HL-60 (cell line): ENCODE data around the gene OMD.

Experiments
- DNase-seq, 2 experiments: peaks; one replicate each; pipeline ENCODE4 v3.0.0-alpha.2; 2010 to 2020; ENCODE audit warnings: low read depth in 1 of 2, low spot score in 1 of 2
- H3K27ac ChIP-seq: fragments of 250-450 bp; sonication (Bioruptor Pico); replicated peaks from 2 replicates; pipeline ENCODE4 v1.5.1; 2020; ENCODE audit warnings: mild to moderate bottlenecking, moderate library complexity
- H3K27me3 ChIP-seq: fragments of 250-450 bp; sonication (Bioruptor Pico); 2 replicates; pipeline ENCODE4 v1.5.1; 2021; ENCODE audit warnings: mild to moderate bottlenecking, moderate library complexity; ENCODE audit not compliant: insufficient read depth, poor library complexity, severe bottlenecking
- H3K4me3 ChIP-seq: replicated peaks from 2 replicates; pipeline ENCODE4 v1.5.1; 2011; ENCODE audit warnings: mild to moderate bottlenecking, control low read depth, low read length; ENCODE audit not compliant: insufficient read depth
- CTCF ChIP-seq: IDR thresholded peaks from one replicate; pipeline ENCODE4 v1.5.1; 2011; ENCODE audit warnings: low read length, control low read depth, inconsistent platforms; ENCODE audit not compliant: insufficient read depth
- GABPA ChIP-seq: IDR thresholded peaks from 2 replicates; pipeline ENCODE4 v1.6.1; 2012; ENCODE audit warnings: low read depth
- POLR2AphosphoS5 ChIP-seq: IDR thresholded peaks from 2 replicates; pipeline ENCODE4 v1.6.1; 2012; ENCODE audit warnings: low read depth
- REST ChIP-seq: IDR thresholded peaks from 2 replicates; pipeline ENCODE4 v1.6.1; 2012; ENCODE audit warnings: low read depth; ENCODE audit not compliant: insufficient replicate concordance
- SPI1 ChIP-seq: IDR thresholded peaks from 2 replicates; pipeline ENCODE4 v1.6.1; 2012; ENCODE audit warnings: low read depth, mild to moderate bottlenecking, borderline replicate concordance

Gene OMD

GRCh38 chr9:92378865-92379560 is 45.3 kb downstream of the OMD start:
- no peak for TF ChIP-seq REST
- no peak for TF ChIP-seq POLR2AphosphoS5
- TF ChIP-seq CTCF, result no peak
- TF ChIP-seq SPI1, result no peak
- TF ChIP-seq GABPA, result no peak
- no peak for DNase-seq
- Histone ChIP-seq H3K4me3 (no peak overlapping the region), H3K27ac (no peak overlapping the region), H3K27me3 (no peaks in the 10 kb centered on the region)

GRCh38 chr9:92377876-92378275 is 46.4 kb downstream of the OMD start:
- H3K27ac ChIP-seq, result no peak overlapping the region
- H3K4me3 ChIP-seq, result no peak overlapping the region
- no peaks in the 10 kb centered on the region for H3K27me3 ChIP-seq
- DNase-seq, result no peak
- no peak for TF ChIP-seq POLR2AphosphoS5
- TF ChIP-seq REST, result no peak
- TF ChIP-seq SPI1, result no peak
- TF ChIP-seq CTCF, result no peak
- TF ChIP-seq GABPA, result no peak

GRCh38 chr9:92373167-92373566 is 51.1 kb downstream of the OMD start:
- H3K27ac ChIP-seq, result no peak overlapping the region
- DNase-seq, result no peak
- TF ChIP-seq GABPA (no peak), REST (no peak), POLR2AphosphoS5 (no peak), SPI1 (no peak), CTCF (no peak)

More at GRCh38 chr9:92373167-92373566, 51.1 kb downstream of the OMD start:
- no peaks in the 10 kb centered on the region for H3K27me3 ChIP-seq
- no peak overlapping the region for H3K4me3 ChIP-seq
